HG02885 (cell line): ENCODE results near the gene GALNT15.

Experiments used
- ATAC-seq: cut with Tn5 transposase; IDR thresholded peaks from one replicate; pipeline ENCODE4 v1.9.1; 2021; ENCODE audit warnings: mild to moderate bottlenecking; ENCODE audit not compliant: unreplicated experiment, poor library complexity

The GALNT15 gene

DNA sequence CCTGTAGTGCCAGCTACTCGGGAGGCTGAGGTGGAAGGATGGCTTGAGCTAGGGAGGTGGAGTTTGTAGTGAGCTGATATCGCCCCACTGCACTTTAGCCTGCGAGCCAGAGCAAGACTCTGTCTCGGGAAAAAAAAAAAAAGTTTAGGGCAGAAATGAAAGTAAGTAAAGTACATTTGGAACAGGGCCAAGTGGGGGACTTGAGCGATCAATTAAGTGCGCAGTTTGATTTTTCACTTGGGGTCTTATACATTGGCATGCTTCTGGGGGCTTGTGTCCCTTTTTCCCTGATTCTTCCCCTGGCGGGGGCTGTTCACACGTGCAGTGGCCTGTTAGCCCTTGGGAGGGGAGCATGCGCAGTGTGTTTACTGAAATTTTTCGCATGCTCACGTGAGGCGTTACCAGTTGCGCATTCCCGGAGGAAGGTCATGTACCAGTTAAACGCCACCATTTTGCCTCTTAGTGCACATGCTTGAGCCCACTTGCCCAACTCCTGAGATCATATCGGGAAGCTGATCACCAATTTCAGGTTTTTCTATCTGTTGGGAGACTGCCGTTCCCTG is 42.0 kb downstream of the GALNT15 start:
- ATAC-seq: no peak

DNA sequence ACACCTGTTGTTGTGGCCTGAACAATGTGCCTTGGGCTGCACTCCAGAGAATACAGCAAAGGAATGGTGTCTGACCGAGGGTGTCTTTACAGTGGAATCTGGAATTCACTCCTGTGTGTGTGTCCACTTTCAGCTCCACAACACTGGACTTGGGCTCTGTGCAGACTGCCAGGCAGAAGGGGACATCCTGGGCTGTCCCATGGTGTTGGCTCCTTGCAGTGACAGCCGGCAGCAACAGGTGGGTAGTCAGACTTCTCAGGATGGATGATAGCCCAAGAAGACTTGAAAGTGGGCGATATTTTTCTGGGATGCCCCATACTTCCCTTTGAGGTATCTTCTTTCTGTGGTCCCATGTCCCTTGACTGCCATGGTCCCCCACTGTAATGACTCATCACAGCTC is 45.3 kb downstream of the GALNT15 start:
- ATAC-seq: no peak

- ATAC-seq: no peak
Observed at GRCh38 chr3:16221990-16222389, 47.5 kb downstream of the GALNT15 start.

GRCh38 chr3:16222547-16222946 is 48.1 kb downstream of the GALNT15 start:
- ATAC-seq: no peak

DNA sequence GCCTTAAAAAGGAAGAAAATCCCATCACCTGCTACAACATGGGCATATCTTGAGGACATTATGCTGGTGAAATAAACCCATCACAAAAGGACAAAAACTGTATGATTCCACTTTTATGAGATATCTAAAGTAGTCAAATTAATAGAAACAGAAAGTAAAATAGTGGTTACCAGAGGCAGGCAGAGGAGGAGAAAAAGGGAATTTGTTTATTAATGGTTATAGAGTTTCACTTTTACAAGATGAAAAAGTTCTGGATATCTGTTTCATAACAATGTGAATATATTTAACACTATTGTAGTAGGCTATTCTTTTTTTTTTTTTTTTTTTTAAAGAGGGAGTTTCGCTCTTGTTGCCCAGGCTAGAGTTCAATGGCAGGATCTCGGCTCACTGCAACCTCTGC is 49.8 kb downstream of the GALNT15 start:
- ATAC-seq: no peak

DNA sequence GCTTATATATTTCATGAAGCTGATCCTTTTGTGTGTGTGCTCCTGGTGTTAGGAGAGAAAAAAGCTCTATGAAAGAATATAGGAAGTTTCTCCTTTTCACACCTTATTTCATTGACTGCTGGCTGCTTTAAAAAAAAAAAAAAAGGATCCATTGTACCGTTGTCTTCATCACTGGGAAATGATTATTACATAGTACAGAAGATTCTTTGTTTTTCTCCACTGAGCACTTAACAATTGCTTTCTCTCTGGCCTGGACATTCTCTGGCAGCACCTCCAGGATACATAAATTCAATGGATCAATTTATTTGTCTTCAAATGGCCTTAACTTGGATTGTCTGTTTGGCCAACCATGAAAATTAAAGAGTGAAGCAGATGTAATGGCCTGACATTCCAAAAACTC is 53.1 kb downstream of the GALNT15 start:
- no peak for ATAC-seq

GRCh38 chr3:16229681-16230080 is 55.2 kb downstream of the GALNT15 start:
- no peak for ATAC-seq

- no peak for ATAC-seq
Observed at GRCh38 chr3:16231983-16232382, 57.5 kb downstream of the GALNT15 start.

- no peak for ATAC-seq
Observed at GRCh38 chr3:16233806-16234205, 59.3 kb downstream of the GALNT15 start.

DNA sequence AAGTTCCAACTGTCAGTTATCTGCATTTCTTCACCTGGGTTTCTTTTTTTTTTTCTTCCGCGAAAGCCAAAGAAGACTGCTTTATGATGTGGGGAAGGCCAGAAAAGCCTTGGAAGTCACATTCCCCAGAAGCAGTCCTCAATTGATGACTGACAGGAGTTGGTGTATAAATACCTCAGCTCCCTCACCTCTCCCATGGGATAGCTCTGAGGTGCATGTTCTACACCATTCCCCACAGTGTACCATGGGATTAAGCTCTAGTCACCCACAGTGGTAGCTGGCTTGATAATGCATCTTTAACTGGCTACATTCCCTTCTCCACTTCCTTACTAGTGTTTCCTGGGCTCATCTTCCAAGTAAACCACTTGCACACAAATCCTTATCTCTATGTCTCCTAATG is 59.8 kb downstream of the GALNT15 start:
- ATAC-seq: no peak

- no peak for ATAC-seq
Observed at GRCh38 chr3:16236030-16236639, 61.7 kb downstream of the GALNT15 start.

- ATAC-seq: no peak
Observed at GRCh38 chr3:16236856-16237393, 62.4 kb downstream of the GALNT15 start.

DNA sequence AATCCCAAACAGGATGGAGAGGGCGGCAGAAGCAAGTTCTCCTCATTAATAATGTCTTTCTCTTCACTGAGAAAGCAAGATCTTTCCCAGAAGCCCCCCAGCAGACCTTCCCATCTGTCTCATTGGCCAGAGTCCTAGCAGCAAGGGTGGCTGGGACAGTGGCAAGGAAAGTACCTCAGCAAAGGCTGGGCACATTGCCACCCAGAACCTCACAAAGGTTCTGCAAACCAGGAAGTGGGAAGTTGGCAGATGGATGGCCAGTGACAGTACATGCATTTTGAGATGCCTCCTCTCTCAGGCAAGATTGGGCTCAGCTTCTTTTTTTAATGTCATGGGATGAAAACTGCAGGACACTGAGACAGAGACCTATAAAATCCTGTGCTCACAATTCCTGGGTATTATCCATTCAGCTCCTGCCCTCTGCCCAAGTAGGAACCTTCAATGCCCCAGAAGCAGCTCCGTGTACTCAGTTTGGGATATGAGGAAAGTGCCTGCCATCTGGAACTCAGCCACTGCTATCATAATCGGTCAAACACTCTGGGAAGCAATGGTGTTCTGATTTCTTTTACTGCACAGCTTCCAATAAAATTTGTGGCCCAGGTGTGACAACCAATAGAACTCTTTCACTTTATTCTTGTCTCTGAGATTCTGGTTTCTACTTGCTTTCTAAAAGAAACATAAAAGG is 64.7 kb downstream of the GALNT15 start:
- no peak for ATAC-seq

DNA sequence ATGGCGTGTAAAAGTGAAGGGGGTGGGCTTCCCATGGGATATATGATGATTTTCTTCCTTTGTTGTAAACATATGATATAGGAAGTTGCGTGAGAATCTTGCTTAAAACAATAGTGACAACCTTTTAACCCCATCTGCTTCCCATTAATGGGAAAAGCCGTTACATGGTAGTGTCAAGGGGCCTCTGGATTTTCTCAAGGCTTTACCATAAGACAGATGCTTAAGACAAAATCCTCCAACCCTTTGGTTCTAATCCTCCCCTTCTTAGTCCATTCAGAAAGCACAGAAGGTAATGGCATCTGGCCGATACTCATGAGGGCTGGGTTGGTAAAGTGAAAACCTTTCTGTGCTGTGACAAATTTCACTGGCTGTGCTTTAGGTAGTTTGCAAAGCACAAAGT is 65.3 kb downstream of the GALNT15 start:
- no peak for ATAC-seq

DNA sequence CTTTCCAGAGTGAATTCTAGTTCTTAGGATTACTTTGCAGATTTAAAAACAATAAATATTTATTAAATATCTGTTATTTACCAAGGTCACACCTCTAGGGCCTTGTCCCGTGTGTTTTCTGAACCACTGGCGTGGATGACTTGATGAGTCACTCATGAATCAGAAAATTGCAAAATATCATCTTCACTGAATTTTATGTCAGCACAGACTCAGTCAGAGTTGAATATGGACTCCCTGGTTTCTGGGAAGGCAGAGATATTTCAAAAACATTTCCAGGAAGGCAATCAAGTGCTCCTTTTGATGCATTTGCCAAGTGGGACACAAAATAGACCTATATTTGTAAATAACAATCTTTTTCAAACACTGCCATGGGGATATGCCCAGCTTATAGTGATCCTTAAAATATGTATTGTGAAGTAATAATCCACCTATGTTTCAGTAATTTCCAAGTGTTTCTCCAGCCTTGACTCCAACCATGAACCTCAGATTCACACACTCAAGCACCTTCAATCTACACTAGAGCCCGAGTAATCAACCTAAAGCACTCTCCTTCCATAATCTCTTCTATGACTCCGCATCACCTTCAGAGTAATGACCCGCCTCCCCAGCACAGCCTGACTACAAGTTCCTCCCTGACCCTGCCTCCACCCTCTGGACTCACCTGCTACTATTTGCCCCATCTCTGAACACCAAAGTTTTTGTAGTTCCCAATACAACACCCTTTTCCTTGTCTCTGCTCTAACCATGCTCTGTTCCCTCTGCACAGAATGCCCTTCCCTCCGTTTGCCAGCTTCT is 65.9 kb downstream of the GALNT15 start:
- no peak for ATAC-seq

GRCh38 chr3:16241225-16241624 is 66.7 kb downstream of the GALNT15 start:
- ATAC-seq: no peak

DNA sequence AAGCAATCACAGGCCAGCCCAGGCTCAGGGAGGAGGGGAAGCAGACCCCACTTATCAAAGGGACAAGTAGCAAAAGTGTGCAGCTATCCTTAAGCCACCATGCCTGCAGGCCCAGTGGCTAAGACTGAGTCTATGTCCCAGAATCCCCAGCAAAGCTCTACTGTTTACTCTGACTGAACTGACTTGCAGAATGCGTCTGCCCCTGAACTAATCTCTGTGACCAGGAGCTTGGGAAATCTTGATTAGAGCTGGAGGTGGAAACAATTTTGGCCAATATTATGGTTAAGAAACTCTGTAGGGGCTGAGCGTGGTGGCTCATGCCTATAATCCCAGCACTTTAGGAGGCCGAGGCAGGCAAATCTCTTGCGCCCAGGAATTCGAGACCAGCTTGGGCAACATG is 67.7 kb downstream of the GALNT15 start:
- no peak for ATAC-seq

- no peak for ATAC-seq
Observed at GRCh38 chr3:16243706-16244490, 69.4 kb downstream of the GALNT15 start.

DNA sequence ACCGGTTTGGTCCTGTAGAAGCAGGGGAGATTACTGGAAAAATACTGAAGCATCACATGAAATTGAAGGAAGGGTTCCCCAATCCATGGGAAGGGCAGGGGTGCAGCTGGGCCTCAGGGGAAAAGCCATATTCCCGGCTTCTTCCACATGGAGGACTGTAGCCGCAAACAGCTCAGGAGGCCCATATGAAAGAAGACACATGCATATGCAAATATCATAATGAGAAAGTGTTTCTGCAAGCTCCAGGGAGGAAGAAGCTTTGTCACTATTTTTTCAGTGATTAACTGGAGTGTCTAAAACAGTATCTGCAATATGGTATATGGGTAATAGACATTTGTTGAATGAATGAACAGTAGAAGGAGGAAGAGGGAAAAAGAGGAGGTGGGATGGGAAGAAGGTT is 71.1 kb downstream of the GALNT15 start:
- ATAC-seq: no peak
